ENCODE results near the gene CAV1.
"Not testable (repeated sequence)": the region's sequence is repeated elsewhere in the genome, so short reads cannot be mapped to it uniquely, and the experiment has no call there.

- not testable (repeated sequence) for TF ChIP-seq CTCF (conservative IDR thresholded peaks at IDR 0.05 in 1 of 2, IDR thresholded peaks at IDR 0.05 in 1 of 2; ENCODE audit: extremely low read depth in 1 of 2, insufficient read depth in 1 of 2, low read depth in 1 of 2, low read length in 2 of 2); EZH2 (IDR thresholded peaks at IDR 0.05; ENCODE audit: borderline replicate concordance, low read length)
Observed at GRCh38 chr7:116587200-116587599, 62.4 kb downstream of the CAV1 start.
